ENCODE results near the gene LETM1. TPM values are rescaled to one million over a fixed set of nuclear protein-coding genes. Genes with fewer than 3 reads are reported as not detected.

The LETM1 gene
- total and polyA plus RNA-seq, 2 donors (not counting 1 experiment from before 2014, with no cell fraction given): 15.8 to 70.4 TPM

DNA sequence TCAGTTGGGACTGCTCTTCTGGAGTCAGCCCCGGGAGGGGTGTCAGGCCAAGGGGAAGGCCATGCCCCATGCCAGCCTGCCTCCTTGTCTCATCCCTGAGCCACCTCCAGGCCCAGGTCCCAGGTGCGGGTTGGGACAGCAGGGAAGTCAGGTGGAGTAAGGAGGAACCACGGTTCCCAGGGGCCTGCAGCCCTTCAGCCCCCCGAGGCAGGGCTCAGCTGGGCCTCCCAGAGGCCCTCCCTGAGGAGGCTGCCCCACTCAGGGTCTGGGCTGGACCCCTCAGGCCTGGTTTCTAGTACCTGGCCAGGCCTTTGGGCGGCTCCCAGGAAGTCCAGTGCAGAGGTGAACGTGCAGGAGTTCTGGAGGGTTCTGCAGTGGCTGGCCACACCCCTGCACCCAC lies 86.3 kb downstream of the LETM1 start:
- Histone ChIP-seq H3K4me2 (ENCODE audit: extremely low read depth, insufficient read depth, low read length) (no peak overlapping the region), H3K27ac (ENCODE audit: insufficient read depth, low read length) (no peak overlapping the region), H3K4me1 (ENCODE audit: control insufficient read depth, extremely low read depth, insufficient read depth, low read length) (no peaks in the 10 kb centered on the region), H3K9me3 (ENCODE audit: control insufficient read depth, insufficient read depth, low read depth, low read length) (no peaks in the 10 kb centered on the region), H3K27me3 (ENCODE audit: control insufficient read depth, insufficient read depth, low read length) (no peaks in the 10 kb centered on the region), H4K20me1 (ENCODE audit: control insufficient read depth, extremely low read depth, insufficient read depth, low read length) (no peaks in the 10 kb centered on the region), H3K9ac (ENCODE audit: insufficient read depth, low read length) (no peak overlapping the region), H3K79me2 (ENCODE audit: control insufficient read depth, insufficient read depth, low read length) (no peaks in the 10 kb centered on the region), H2AFZ (ENCODE audit: low read length) (no peak overlapping the region), H3K4me3 (replicated peaks in 1 of 4; ENCODE audit: control extremely low read depth in 1 of 4, insufficient read depth in 1 of 4, low read depth in 3 of 4, low read length in 4 of 4) (no peak overlapping the region), H3K36me3 (ENCODE audit: control insufficient read depth, insufficient read depth, low read length) (no peaks in the 10 kb centered on the region)
- DNase-seq (ENCODE audit: low read depth in 2 of 2): no peak
- TF ChIP-seq EZH2 (IDR thresholded peaks at IDR 0.05; ENCODE audit: low read length, missing control alignments): no peak
- TF ChIP-seq, protein P1, sequence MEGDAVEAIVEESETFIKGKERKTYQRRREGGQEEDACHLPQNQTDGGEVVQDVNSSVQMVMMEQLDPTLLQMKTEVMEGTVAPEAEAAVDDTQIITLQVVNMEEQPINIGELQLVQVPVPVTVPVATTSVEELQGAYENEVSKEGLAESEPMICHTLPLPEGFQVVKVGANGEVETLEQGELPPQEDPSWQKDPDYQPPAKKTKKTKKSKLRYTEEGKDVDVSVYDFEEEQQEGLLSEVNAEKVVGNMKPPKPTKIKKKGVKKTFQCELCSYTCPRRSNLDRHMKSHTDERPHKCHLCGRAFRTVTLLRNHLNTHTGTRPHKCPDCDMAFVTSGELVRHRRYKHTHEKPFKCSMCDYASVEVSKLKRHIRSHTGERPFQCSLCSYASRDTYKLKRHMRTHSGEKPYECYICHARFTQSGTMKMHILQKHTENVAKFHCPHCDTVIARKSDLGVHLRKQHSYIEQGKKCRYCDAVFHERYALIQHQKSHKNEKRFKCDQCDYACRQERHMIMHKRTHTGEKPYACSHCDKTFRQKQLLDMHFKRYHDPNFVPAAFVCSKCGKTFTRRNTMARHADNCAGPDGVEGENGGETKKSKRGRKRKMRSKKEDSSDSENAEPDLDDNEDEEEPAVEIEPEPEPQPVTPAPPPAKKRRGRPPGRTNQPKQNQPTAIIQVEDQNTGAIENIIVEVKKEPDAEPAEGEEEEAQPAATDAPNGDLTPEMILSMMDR (conservative IDR thresholded peaks at IDR 0.05 in 1 of 2, IDR thresholded peaks at IDR 0.05 in 1 of 2; ENCODE audit: low read depth in 1 of 2, low read length in 2 of 2): no peak

DNA sequence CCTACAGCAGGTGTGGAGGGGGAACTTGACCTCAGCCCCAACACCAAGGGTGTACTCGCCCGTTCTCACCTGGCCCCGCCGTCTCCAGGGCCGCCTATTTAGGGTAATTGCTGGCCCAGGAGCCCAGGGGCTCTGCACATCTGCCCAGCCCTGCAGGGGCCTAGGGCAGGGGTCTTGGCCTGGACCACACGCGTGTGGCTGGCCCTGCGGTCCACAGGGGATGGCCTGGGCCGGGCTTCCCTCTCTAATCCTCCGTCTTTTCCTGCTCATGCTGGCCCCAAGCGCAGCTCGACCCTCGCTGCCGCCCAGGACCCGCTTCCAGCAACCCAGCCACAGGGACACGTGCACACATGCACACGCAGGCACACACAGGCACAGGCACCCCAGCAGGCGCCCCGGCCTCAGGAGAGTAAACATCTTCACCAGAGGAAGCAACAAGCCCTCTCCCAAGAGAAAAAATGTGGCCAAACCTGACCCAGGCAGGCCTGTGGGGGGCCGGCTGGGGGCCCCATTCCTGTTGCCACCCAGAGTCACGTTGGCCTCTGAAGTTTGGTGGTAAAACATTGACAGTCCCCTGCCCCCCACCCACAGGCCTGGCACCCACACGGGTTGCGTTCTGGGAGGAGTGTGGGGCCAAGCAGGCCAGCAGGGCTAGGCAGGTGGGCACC lies 87.5 kb downstream of the LETM1 start:
- H3K4me2 ChIP-seq (ENCODE audit: extremely low read depth, insufficient read depth, low read length): no peak overlapping the region

DNA sequence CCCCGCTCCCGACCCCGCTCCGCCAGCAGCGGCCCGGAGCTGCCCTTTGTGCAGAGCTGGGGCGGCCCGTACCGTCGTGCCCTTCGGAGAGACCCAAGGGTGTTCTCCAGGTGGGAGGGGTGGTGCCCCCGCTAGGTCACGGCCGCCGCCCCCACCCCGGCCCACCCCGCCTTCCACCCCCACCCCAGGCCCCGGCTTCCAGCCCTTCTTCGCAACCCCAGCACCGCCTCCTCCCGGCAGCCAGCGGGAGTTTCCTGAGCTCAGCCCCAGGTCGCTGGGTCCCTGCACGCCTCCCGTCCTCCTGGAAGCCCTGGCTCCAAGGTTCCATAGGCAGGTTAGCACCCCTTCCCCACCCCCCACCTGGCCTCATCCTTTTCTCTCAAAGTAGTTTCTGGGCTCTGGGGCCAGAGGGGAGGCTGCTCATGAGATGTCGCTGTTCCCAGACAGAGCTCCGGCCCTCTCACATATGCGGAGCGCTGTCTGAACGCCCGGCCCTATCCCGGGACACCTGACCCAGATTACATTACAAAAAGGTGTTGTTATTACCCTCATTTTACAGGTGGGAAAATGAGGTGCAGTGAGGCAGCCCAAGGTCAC lies 88.1 kb downstream of the LETM1 start:
- Histone ChIP-seq H3K4me2 (ENCODE audit: extremely low read depth, insufficient read depth, low read length) (peak overlapping the region; percentile 13), H3K4me3 (replicated peaks in 1 of 4; ENCODE audit: control extremely low read depth in 1 of 4, insufficient read depth in 1 of 4, low read depth in 3 of 4, low read length in 4 of 4) (peak overlapping the region in 1 of 4 experiments; percentile 48), H3K36me3 (ENCODE audit: control insufficient read depth, insufficient read depth, low read length) (no peaks in the 10 kb centered on the region), H3K79me2 (ENCODE audit: control insufficient read depth, insufficient read depth, low read length) (no peaks in the 10 kb centered on the region), H4K20me1 (ENCODE audit: control insufficient read depth, extremely low read depth, insufficient read depth, low read length) (no peaks in the 10 kb centered on the region), H2AFZ (ENCODE audit: low read length) (no peak overlapping the region), H3K27me3 (ENCODE audit: control insufficient read depth, insufficient read depth, low read length) (no peaks in the 10 kb centered on the region), H3K4me1 (ENCODE audit: control insufficient read depth, extremely low read depth, insufficient read depth, low read length) (no peaks in the 10 kb centered on the region), H3K9ac (ENCODE audit: insufficient read depth, low read length) (no peak overlapping the region), H3K9me3 (ENCODE audit: control insufficient read depth, insufficient read depth, low read depth, low read length) (no peaks in the 10 kb centered on the region), H3K27ac (ENCODE audit: insufficient read depth, low read length) (no peak overlapping the region)
- peak; percentile 20 to 22 for DNase-seq (ENCODE audit: low read depth in 2 of 2)
- TF ChIP-seq, protein P1 (conservative IDR thresholded peaks at IDR 0.05 in 1 of 2, IDR thresholded peaks at IDR 0.05 in 1 of 2; ENCODE audit: low read depth in 1 of 2, low read length in 2 of 2): peak; percentile 33 to 49
- TF ChIP-seq EZH2 (IDR thresholded peaks at IDR 0.05; ENCODE audit: low read length, missing control alignments): no peak

More for the DNA sequence above, 87.5 kb downstream of the LETM1 start:
- H3K27ac ChIP-seq (ENCODE audit: insufficient read depth, low read length): no peak overlapping the region
- no peaks in the 10 kb centered on the region for H3K36me3 ChIP-seq (ENCODE audit: control insufficient read depth, insufficient read depth, low read length)
- H4K20me1 ChIP-seq (ENCODE audit: control insufficient read depth, extremely low read depth, insufficient read depth, low read length): no peaks in the 10 kb centered on the region
- H3K9ac ChIP-seq (ENCODE audit: insufficient read depth, low read length): no peak overlapping the region
- H3K4me1 ChIP-seq (ENCODE audit: control insufficient read depth, extremely low read depth, insufficient read depth, low read length): no peaks in the 10 kb centered on the region
- DNase-seq (ENCODE audit: low read depth in 2 of 2): no peak
- H3K27me3 ChIP-seq (ENCODE audit: control insufficient read depth, insufficient read depth, low read length): no peaks in the 10 kb centered on the region
- no peaks in the 10 kb centered on the region for H3K79me2 ChIP-seq (ENCODE audit: control insufficient read depth, insufficient read depth, low read length)
- TF ChIP-seq EZH2 (IDR thresholded peaks at IDR 0.05; ENCODE audit: low read length, missing control alignments): no peak
- TF ChIP-seq, protein P1 (conservative IDR thresholded peaks at IDR 0.05 in 1 of 2, IDR thresholded peaks at IDR 0.05 in 1 of 2; ENCODE audit: low read depth in 1 of 2, low read length in 2 of 2): no peak
- no peaks in the 10 kb centered on the region for H3K9me3 ChIP-seq (ENCODE audit: control insufficient read depth, insufficient read depth, low read depth, low read length)
- H3K4me3 ChIP-seq (replicated peaks in 1 of 4; ENCODE audit: control extremely low read depth in 1 of 4, insufficient read depth in 1 of 4, low read depth in 3 of 4, low read length in 4 of 4): no peak overlapping the region
- H2AFZ ChIP-seq (ENCODE audit: low read length): no peak overlapping the region

Measured in fibroblast of lung (primary cell).